Measurements from ENCODE around the gene BORCS6. TPM values are rescaled to one million over a fixed set of nuclear protein-coding genes. Genes with fewer than 3 reads are reported as not detected.
A peak's percentile ranks its signal among the peaks of the same experiment; 100 is the strongest.

BORCS6 gene
- total and polyA plus RNA-seq, 2 of the 13 experiments (the other 11 are each of a cell fraction or from before 2014, with no cell fraction given), result 2.0 to 5.1 TPM

- TF ChIP-seq FOXK2 (IDR thresholded peaks at IDR 0.05), result 0 out of 2 replicates have a peak, but pooled peaks have one; percentile 29
- TF ChIP-seq THAP8 (CRISPR knock-in tag; IDR thresholded peaks at IDR 0.05; ENCODE audit: borderline replicate concordance), result no peak
- TF ChIP-seq KDM2A (CRISPR knock-in tag; IDR thresholded peaks at IDR 0.05; ENCODE audit: borderline replicate concordance, low read depth), result 0 out of 2 replicates have a peak, but pooled peaks have one; percentile 44
- no peak for TF ChIP-seq ZNF17 (CRISPR knock-in tag; IDR thresholded peaks at IDR 0.05)
- TF ChIP-seq MED13 (CRISPR knock-in tag; IDR thresholded peaks at IDR 0.05), result no peak
- TF ChIP-seq GATAD1 (CRISPR knock-in tag; IDR thresholded peaks at IDR 0.05), result peak; percentile 60; the same call in 1 of the 2 replicates
- TF ChIP-seq PATZ1 (CRISPR knock-in tag; IDR thresholded peaks at IDR 0.05), result 0 out of 2 replicates have a peak, but pooled peaks have one; percentile 16
- no peak for TF ChIP-seq ZBED4 (CRISPR knock-in tag; IDR thresholded peaks at IDR 0.05; ENCODE audit: borderline replicate concordance)
- no peak for TF ChIP-seq ZBTB21 (CRISPR knock-in tag; IDR thresholded peaks at IDR 0.05)
- TF ChIP-seq PAXIP1 (CRISPR knock-in tag; conservative IDR thresholded peaks at IDR 0.05), result no peak
- TF ChIP-seq CHD4 (IDR thresholded peaks at IDR 0.05; ENCODE audit: borderline replicate concordance, low read length), result no peak
- TF ChIP-seq ZNF256 (CRISPR knock-in tag; conservative IDR thresholded peaks at IDR 0.05), result no peak
- no peak for TF ChIP-seq ZNF101 (CRISPR knock-in tag; IDR thresholded peaks at IDR 0.05; ENCODE audit: borderline replicate concordance, low read depth)
- no peak for TF ChIP-seq ZNF713 (CRISPR knock-in tag; IDR thresholded peaks at IDR 0.05)
- TF ChIP-seq HIVEP1 (CRISPR knock-in tag; IDR thresholded peaks at IDR 0.05), result no peak
Observed at GRCh38 chr17:8192070-8192815, 2.3 kb upstream of the BORCS6 start (continued).

Measured in HepG2 (cell line).